ENCODE results near the gene CCDC43.
"Not testable (repeated sequence)": the region's sequence is repeated elsewhere in the genome, so short reads cannot be mapped to it uniquely, and the experiment has no call there.

Gene CCDC43, protein sequence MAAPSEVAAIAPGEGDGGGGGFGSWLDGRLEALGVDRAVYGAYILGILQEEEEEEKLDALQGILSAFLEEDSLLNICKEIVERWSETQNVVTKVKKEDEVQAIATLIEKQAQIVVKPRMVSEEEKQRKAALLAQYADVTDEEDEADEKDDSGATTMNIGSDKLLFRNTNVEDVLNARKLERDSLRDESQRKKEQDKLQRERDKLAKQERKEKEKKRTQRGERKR

GRCh38 chr17:44689477-44690217 lies at the start of gene CCDC43:
TSS of gene CCDC43 (minus strand) at chr17:44689776. CDS start at chr17:44689753, 23 bp downstream.
- H3K4me3 ChIP-seq (ENCODE audit: low read length): peak within 1 kb of the TSS; percentile 99
- DNase-seq (ENCODE audit: low read depth): peak; percentile 79
- no peak for TF ChIP-seq CTCF (conservative IDR thresholded peaks at IDR 0.05; ENCODE audit: low read depth, low read length)

DNA sequence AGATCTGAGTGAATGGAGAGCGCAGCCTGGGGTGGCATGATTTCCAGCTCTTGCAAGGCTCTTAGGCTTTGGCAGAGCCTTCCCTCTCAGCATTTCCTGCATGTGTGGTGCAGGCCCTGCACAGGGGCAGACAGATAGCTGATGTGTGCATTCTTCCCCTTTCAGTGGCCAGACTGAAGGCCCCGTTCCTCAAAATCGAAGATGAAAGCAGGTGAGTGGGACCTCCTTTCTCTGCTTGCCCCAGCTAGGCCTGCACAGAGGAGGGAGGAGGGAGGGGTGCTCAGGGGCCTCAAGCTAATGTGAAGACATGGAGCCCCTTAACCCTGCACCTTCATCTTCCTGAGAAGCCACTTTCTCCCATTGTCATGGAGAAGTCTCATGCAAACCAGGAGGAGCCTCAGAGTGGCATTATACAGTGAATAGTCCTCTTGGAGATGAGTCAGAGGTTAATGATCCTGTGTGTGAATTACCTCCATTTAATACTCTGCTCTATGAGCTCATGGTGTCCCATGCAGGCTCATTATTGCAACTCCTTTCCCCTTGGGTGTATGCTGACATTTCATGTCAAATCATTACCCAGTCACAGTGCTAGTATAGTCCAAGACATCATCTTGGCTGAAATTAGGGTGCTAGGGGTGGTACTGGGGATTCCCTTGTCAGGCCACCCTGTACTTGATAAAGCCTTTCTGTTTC lies 48.8 kb upstream of the CCDC43 start:
- no peak for TF ChIP-seq CTCF (conservative IDR thresholded peaks at IDR 0.05; ENCODE audit: low read depth, low read length)
- no peak for DNase-seq (ENCODE audit: low read depth)

DNA sequence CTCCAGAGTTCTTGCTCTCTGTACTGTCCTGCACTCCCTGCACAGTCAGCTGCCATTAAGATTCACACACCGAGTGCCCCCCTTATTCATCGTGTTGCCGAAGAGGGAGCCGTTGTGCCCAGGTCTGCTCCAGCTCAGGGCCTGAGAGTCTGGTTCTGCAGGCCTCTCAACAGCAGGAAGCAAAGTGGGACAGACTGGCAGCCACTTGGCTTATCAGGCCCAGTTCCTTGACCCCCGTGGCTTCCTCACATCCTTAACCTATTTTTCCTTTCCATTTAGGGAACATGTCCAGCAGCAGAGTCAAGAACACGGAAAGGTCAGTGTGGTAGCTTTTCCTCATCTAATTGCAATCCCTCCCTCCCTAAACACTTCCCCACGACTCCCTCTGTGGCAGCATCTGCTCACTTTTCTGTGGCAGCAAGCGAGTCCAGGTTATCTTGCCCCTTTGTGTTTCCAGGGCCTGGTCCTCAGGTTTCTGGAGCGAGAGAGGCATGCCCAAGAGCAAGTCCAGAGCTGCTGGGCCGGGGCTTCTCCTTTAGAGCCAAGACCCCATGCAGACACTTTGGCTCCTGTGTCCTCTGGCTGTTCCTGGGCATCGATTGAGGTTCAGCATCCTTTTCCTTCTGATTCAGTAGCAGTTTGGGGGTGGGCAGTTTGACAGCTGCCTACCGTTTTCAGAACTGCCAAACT lies 47.1 kb upstream of the CCDC43 start:
- H3K4me3 ChIP-seq (ENCODE audit: low read length): no peak overlapping the region
- DNase-seq (ENCODE audit: low read depth): no peak
- no peak for TF ChIP-seq CTCF (conservative IDR thresholded peaks at IDR 0.05; ENCODE audit: low read depth, low read length)

More for the DNA sequence above, 48.8 kb upstream of the CCDC43 start:
- no peak overlapping the region for H3K4me3 ChIP-seq (ENCODE audit: low read length)

DNA sequence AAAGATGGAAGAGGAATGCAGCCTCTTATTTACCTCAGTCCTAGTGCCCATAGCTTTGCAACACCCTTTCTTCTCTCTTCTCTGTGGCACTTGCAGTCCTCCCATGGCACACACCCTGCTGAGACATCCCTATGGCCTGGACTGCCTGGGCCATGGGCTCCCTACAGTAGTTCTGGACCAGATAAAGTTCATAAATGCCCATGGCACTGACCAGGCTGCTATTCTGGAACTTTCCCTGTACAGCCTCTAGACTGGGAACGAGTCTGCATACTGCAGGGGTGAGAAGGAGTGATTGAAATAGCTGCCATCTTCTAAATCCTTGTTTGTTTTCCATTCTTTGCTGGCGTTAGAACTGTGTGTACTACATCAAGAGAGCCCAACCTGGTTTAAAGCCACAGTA lies 44.7 kb upstream of the CCDC43 start:
- DNase-seq (ENCODE audit: low read depth): no peak
- no peak for TF ChIP-seq CTCF (conservative IDR thresholded peaks at IDR 0.05; ENCODE audit: low read depth, low read length)
- H3K4me3 ChIP-seq (ENCODE audit: low read length): no peak overlapping the region

DNA sequence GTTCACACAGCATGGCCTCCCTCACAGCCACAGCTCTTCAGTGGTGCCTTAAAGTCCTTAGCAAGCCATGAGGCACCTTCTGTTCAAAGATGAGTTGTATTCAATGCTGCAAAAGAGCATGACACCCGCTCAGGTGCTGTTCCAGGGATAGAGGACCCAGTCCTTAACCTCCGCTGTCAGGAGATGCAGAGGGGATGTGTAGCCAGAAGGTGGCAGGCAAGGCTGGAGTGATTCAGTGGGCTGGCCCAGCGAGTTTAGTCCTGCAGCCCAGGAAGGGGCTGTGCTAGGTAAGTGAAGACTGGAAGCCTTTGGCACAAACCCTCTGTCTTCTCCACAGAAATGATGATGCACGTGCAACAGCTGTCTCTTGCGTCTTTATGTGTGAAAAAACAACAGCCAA lies 44.2 kb upstream of the CCDC43 start:
- no peak for DNase-seq (ENCODE audit: low read depth)
- TF ChIP-seq CTCF (conservative IDR thresholded peaks at IDR 0.05; ENCODE audit: low read depth, low read length): peak; percentile 55

DNA sequence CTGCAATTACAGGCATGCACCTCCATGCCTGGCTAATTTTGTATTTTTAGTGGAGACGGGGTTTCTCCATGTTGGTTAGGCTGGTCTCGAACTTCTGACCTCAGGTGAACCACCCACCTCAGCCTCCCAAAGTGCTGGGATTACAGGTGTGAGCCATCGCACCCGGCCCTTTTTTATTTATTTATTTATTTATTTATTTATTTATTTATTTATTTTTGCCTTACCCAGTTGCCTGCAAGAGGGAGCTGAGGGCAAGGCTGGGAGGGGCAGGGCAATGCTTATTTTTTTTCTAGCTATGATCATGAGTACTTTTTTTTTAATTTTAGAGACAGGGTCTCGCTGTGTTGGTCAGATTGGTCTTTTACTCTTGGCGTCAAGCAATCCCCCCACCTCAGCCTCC lies 36.5 kb upstream of the CCDC43 start:
- H3K4me3 ChIP-seq (ENCODE audit: low read length); DNase-seq (ENCODE audit: low read depth): not testable (repeated sequence)

More for the DNA sequence above, 44.2 kb upstream of the CCDC43 start:
- no peak overlapping the region for H3K4me3 ChIP-seq (ENCODE audit: low read length)

- H3K4me3 ChIP-seq (ENCODE audit: low read length): no peak overlapping the region
- TF ChIP-seq CTCF (conservative IDR thresholded peaks at IDR 0.05; ENCODE audit: low read depth, low read length): no peak
- no peak for DNase-seq (ENCODE audit: low read depth)
Measured at GRCh38 chr17:44722254-44722653, 32.7 kb upstream of the CCDC43 start.
